Neural cell (in vitro differentiated cells): ENCODE data around the gene NACC1. TPM values are rescaled to one million over a fixed set of nuclear protein-coding genes. Genes with fewer than 3 reads are reported as not detected.

Experiments
- H2AFZ ChIP-seq: fragments of 200-600, 300-800 bp; sonication (generic), shearing (Covaris generic); 2 replicates; pipeline ENCODE4 v1.6.0; 2014; ENCODE audit warnings: low read depth, mild to moderate bottlenecking, antibody characterized with exemption, low read length, moderate library complexity
- H3F3A ChIP-seq: fragments of 200-600 bp; shearing (Covaris generic); 2 replicates; pipeline ENCODE4 v1.6.1; 2016; ENCODE audit warnings: mild to moderate bottlenecking, moderate library complexity, mixed read lengths, antibody characterized with exemption, low read length; ENCODE audit not compliant: insufficient read depth, poor library complexity, severe bottlenecking
- H3K27ac ChIP-seq: fragments of 200-600, 300-800 bp; sonication (generic), shearing (Covaris generic); 2 replicates; pipeline ENCODE4 v1.5.1; 2014; ENCODE audit warnings: mild to moderate bottlenecking, low read length, moderate library complexity
- H3K27me3 ChIP-seq: fragments of 300-800, 200-600 bp; sonication (generic), shearing (Covaris generic); 2 replicates; pipeline ENCODE4 v1.6.0; 2014; ENCODE audit warnings: mild to moderate bottlenecking, low read depth, low read length, moderate library complexity; ENCODE audit not compliant: insufficient read depth
- H3K36me3 ChIP-seq: fragments of 300-800, 200-600 bp; sonication (generic), shearing (Covaris generic); 2 replicates; pipeline ENCODE4 v1.5.1; 2014; ENCODE audit warnings: mild to moderate bottlenecking, antibody characterized with exemption, low read length, moderate library complexity; ENCODE audit not compliant: insufficient read depth
- H3K4me2 ChIP-seq: fragments of 300-800, 200-600 bp; sonication (generic), shearing (Covaris generic); 2 replicates; pipeline ENCODE4 v1.6.0; 2014; ENCODE audit warnings: mild to moderate bottlenecking, low read length
- H3K4me3 ChIP-seq: fragments of 300-800, 200-600 bp; sonication (generic), shearing (Covaris generic); 2 replicates; pipeline ENCODE4 v1.5.1; 2014; ENCODE audit warnings: mild to moderate bottlenecking, low read length, moderate library complexity
- H3K79me2 ChIP-seq: fragments of 200-600 bp; shearing (Covaris generic); replicated peaks from 2 replicates; pipeline ENCODE4 v1.6.0; 2014; ENCODE audit warnings: mild to moderate bottlenecking, low read length, moderate library complexity; ENCODE audit not compliant: insufficient read depth
- H3K9ac ChIP-seq: fragments of 300-800, 200-600 bp; sonication (generic), shearing (Covaris generic); 2 replicates; pipeline ENCODE4 v1.6.1; 2016; ENCODE audit warnings: mild to moderate bottlenecking, low read length, mixed read lengths
- H3K9me2 ChIP-seq: fragments of 200-600 bp; shearing (Covaris generic); 2 replicates; pipeline ENCODE4 v1.6.1; 2016; ENCODE audit warnings: mild to moderate bottlenecking, low read length, mixed read lengths; ENCODE audit not compliant: insufficient read depth
- H3K9me3 ChIP-seq: fragments of 200-600, 300-800 bp; sonication (generic), shearing (Covaris generic); 2 replicates; pipeline ENCODE4 v1.6.1; 2016; ENCODE audit warnings: mild to moderate bottlenecking, mixed run types, low read length, moderate library complexity, mixed read lengths
- H4K20me1 ChIP-seq: fragments of 200-600 bp; shearing (Covaris generic); 2 replicates; pipeline ENCODE4 v1.6.1; 2016; ENCODE audit warnings: mild to moderate bottlenecking, mixed run types; ENCODE audit not compliant: insufficient read depth
- EP300 ChIP-seq: fragments of 450-650 bp; conservative IDR thresholded peaks from 2 replicates; pipeline ENCODE4 v1.6.1; 2014; ENCODE audit warnings: antibody characterized with exemption, mild to moderate bottlenecking, moderate library complexity; ENCODE audit not compliant: poor library complexity, severe bottlenecking
- EZH2 ChIP-seq: fragments of 200-600, 300-800 bp; shearing (Covaris generic), sonication (generic); IDR thresholded peaks from 2 replicates; pipeline ENCODE4 v1.6.1; 2014; ENCODE audit warnings: antibody characterized with exemption, low read length, borderline replicate concordance, mild to moderate bottlenecking; ENCODE audit not compliant: insufficient read depth, poor library complexity, severe bottlenecking
- MXI1 ChIP-seq: fragments of 450-650 bp; conservative IDR thresholded peaks from 2 replicates; pipeline ENCODE4 v1.6.1; 2014; ENCODE audit warnings: antibody characterized with exemption, mild to moderate bottlenecking; ENCODE audit not compliant: poor library complexity, severe bottlenecking
- POLR2AphosphoS5 ChIP-seq: IDR thresholded peaks from 2 replicates; pipeline ENCODE4 v1.6.1; 2012
- RAD21 ChIP-seq: fragments of 450-650 bp; conservative IDR thresholded peaks from 2 replicates; pipeline ENCODE4 v1.6.1; 2014; ENCODE audit warnings: antibody characterized with exemption, mild to moderate bottlenecking, moderate library complexity
- SMC3 ChIP-seq: fragments of 450-650 bp; conservative IDR thresholded peaks from 2 replicates; pipeline ENCODE4 v1.6.1; 2014; ENCODE audit warnings: antibody characterized with exemption, mild to moderate bottlenecking, moderate library complexity; ENCODE audit not compliant: poor library complexity
- TAF1 ChIP-seq: IDR thresholded peaks from 2 replicates; pipeline ENCODE4 v1.6.1; 2012; ENCODE audit warnings: low read depth
- polyA plus RNA-seq: library from polyadenylated mRNA; depleted of rRNA; stranded (reverse); fragments of >200 nt; gene quantifications from 2 replicates; pipeline ENCODE4 v1.2.3, GENCODE V29; 2014
- TF ChIP-seq, protein P1 (sequence below): IDR thresholded peaks from 2 replicates; pipeline ENCODE4 v1.6.1; 2012; ENCODE audit warnings: borderline replicate concordance
- TF ChIP-seq, protein P2 (sequence below): fragments of 450-650 bp; IDR thresholded peaks from 2 replicates; pipeline ENCODE4 v1.5.1; 2014; ENCODE audit warnings: antibody characterized with exemption, mild to moderate bottlenecking, moderate library complexity; ENCODE audit not compliant: poor library complexity, severe bottlenecking

NACC1 gene
- polyA plus RNA-seq, 1 donor from 2014 or later: 16.1 TPM

DNA sequence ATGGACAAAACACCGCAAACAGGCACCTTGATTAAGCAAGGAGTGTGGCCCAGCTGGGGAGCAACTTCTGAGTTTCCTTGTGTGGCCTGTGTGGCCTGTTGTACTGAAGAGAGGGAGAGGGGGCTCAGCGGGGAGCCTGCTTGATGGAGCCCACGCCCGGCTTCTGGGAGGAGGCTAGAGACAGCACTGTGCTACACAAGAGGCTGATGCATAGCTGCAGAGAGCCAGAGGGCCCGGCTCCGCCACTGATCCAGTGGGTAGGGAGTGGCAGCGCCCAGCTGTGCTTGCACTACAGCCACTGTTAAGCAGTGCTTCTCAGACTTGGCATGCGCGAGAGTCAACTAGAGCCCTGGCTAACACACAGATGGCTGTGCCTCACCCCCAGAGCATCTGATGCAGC lies 34.4 kb upstream of the NACC1 start:
- H3K4me2 ChIP-seq: no peak overlapping the region
- H3K9me2 ChIP-seq: no peaks in the 10 kb centered on the region
- H3K9ac ChIP-seq: no peak overlapping the region
- H4K20me1 ChIP-seq: no peaks in the 10 kb centered on the region
- H3K27me3 ChIP-seq: no peaks in the 10 kb centered on the region
- no peak for TF ChIP-seq SMC3
- TF ChIP-seq EP300: no peak
- TF ChIP-seq MXI1: no peak
- no peak for TF ChIP-seq RAD21
- TF ChIP-seq, protein P1, sequence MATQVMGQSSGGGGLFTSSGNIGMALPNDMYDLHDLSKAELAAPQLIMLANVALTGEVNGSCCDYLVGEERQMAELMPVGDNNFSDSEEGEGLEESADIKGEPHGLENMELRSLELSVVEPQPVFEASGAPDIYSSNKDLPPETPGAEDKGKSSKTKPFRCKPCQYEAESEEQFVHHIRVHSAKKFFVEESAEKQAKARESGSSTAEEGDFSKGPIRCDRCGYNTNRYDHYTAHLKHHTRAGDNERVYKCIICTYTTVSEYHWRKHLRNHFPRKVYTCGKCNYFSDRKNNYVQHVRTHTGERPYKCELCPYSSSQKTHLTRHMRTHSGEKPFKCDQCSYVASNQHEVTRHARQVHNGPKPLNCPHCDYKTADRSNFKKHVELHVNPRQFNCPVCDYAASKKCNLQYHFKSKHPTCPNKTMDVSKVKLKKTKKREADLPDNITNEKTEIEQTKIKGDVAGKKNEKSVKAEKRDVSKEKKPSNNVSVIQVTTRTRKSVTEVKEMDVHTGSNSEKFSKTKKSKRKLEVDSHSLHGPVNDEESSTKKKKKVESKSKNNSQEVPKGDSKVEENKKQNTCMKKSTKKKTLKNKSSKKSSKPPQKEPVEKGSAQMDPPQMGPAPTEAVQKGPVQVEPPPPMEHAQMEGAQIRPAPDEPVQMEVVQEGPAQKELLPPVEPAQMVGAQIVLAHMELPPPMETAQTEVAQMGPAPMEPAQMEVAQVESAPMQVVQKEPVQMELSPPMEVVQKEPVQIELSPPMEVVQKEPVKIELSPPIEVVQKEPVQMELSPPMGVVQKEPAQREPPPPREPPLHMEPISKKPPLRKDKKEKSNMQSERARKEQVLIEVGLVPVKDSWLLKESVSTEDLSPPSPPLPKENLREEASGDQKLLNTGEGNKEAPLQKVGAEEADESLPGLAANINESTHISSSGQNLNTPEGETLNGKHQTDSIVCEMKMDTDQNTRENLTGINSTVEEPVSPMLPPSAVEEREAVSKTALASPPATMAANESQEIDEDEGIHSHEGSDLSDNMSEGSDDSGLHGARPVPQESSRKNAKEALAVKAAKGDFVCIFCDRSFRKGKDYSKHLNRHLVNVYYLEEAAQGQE: no peak
- no peak for TF ChIP-seq TAF1
- TF ChIP-seq, protein P2, sequence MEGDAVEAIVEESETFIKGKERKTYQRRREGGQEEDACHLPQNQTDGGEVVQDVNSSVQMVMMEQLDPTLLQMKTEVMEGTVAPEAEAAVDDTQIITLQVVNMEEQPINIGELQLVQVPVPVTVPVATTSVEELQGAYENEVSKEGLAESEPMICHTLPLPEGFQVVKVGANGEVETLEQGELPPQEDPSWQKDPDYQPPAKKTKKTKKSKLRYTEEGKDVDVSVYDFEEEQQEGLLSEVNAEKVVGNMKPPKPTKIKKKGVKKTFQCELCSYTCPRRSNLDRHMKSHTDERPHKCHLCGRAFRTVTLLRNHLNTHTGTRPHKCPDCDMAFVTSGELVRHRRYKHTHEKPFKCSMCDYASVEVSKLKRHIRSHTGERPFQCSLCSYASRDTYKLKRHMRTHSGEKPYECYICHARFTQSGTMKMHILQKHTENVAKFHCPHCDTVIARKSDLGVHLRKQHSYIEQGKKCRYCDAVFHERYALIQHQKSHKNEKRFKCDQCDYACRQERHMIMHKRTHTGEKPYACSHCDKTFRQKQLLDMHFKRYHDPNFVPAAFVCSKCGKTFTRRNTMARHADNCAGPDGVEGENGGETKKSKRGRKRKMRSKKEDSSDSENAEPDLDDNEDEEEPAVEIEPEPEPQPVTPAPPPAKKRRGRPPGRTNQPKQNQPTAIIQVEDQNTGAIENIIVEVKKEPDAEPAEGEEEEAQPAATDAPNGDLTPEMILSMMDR: no peak
- TF ChIP-seq EZH2: no peak
- no peak for TF ChIP-seq POLR2AphosphoS5
- no peaks in the 10 kb centered on the region for H3F3A ChIP-seq
- H3K9me3 ChIP-seq: no peaks in the 10 kb centered on the region
- H3K27ac ChIP-seq: no peak overlapping the region
- no peaks in the 10 kb centered on the region for H3K36me3 ChIP-seq
- H3K79me2 ChIP-seq: no peaks in the 10 kb centered on the region
- H3K4me3 ChIP-seq: no peak overlapping the region
- H2AFZ ChIP-seq: no peak overlapping the region

DNA sequence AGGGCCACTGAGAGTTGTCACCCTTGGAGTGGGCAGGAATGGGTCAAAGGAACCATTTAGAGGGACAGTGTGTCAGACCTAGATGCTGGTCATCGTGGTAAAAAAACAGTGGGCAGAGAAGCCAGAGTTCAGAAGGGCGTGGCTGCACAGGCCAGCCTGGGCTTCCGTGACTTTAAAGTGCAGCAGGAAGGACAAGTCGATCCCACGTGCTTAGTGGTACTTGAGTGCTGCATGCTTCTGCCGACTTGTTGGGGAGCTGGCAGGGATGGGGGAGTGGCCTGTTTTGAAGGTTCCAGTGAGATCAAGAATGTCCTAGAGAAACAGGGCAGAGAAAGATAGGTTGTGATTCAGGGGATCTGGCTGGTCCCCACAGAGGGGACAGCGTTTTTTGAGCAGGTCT lies 32.4 kb upstream of the NACC1 start:
- TF ChIP-seq TAF1 (no peak), RAD21 (no peak), EP300 (no peak), MXI1 (no peak), EZH2 (no peak), POLR2AphosphoS5 (no peak)
- TF ChIP-seq, protein P2: no peak
- H2AFZ ChIP-seq: no peak overlapping the region
- H3K9me2 ChIP-seq: no peaks in the 10 kb centered on the region
- H3K79me2 ChIP-seq: no peaks in the 10 kb centered on the region
- no peaks in the 10 kb centered on the region for H3K9me3 ChIP-seq
- no peaks in the 10 kb centered on the region for H3K27me3 ChIP-seq
- H3K9ac ChIP-seq: no peak overlapping the region
- no peaks in the 10 kb centered on the region for H4K20me1 ChIP-seq
- no peak overlapping the region for H3K4me3 ChIP-seq
- H3F3A ChIP-seq: no peaks in the 10 kb centered on the region
- H3K4me2 ChIP-seq: no peak overlapping the region
- no peaks in the 10 kb centered on the region for H3K36me3 ChIP-seq
- no peak overlapping the region for H3K27ac ChIP-seq
